B cell (primary cell): ENCODE measurements around the gene CAMTA2.

Source experiments
- EZH2 ChIP-seq: IDR thresholded peaks from 2 replicates; pipeline ENCODE4 v1.6.1; 2012; ENCODE audit warnings: borderline replicate concordance, low read depth, mild to moderate bottlenecking, moderate library complexity, low read length; ENCODE audit not compliant: insufficient read depth, poor library complexity, severe bottlenecking
- TF ChIP-seq, protein P1 (sequence below): fragments of 200-600 bp; IDR thresholded peaks from one replicate; pipeline ENCODE4 v1.8.0; 2022; ENCODE audit warnings: antibody characterized with exemption, mild to moderate bottlenecking

DNA sequence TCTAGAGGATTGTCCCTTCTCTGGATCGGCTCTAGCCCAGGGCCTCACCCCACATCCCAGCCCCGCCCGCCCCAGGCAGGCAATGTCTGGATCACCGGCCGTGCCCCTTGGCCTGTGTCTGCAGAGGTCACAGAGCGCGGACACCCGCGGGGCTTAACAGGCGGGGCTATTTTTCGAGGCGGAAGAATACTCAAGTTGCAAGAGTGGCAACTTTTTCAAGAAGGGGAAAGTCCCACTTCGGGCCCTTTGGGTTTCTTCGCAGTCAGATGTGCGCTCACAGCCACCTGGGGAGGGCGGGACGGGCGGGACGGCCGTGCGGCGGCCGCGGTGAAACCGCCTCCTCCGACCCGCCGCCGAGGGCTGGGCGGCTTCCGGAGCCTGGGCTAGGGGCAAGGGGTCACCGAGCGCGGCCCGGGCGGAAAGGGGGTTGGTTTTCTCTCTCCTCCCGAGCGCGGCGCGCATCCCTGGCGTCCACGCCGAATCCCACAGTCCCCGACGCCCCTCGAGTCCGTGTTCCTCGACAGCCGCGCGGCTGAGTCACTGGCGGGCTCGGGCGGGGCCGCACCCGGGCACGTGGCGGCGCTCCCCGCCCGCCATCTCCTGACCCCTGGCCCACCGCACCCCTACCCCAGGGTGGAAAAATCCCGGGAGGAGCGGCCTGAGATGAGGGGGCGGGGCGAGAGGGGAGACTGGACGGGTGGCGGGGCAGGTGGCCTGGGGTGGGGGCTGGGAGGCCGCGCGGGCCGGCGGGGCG is 38.0 kb downstream of the CAMTA2 start:
- TF ChIP-seq, protein P1, sequence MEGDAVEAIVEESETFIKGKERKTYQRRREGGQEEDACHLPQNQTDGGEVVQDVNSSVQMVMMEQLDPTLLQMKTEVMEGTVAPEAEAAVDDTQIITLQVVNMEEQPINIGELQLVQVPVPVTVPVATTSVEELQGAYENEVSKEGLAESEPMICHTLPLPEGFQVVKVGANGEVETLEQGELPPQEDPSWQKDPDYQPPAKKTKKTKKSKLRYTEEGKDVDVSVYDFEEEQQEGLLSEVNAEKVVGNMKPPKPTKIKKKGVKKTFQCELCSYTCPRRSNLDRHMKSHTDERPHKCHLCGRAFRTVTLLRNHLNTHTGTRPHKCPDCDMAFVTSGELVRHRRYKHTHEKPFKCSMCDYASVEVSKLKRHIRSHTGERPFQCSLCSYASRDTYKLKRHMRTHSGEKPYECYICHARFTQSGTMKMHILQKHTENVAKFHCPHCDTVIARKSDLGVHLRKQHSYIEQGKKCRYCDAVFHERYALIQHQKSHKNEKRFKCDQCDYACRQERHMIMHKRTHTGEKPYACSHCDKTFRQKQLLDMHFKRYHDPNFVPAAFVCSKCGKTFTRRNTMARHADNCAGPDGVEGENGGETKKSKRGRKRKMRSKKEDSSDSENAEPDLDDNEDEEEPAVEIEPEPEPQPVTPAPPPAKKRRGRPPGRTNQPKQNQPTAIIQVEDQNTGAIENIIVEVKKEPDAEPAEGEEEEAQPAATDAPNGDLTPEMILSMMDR: no peak
- TF ChIP-seq EZH2: no peak
